ENCODE measurements around the gene NUDT16L1.

NUDT16L1 gene

DNA sequence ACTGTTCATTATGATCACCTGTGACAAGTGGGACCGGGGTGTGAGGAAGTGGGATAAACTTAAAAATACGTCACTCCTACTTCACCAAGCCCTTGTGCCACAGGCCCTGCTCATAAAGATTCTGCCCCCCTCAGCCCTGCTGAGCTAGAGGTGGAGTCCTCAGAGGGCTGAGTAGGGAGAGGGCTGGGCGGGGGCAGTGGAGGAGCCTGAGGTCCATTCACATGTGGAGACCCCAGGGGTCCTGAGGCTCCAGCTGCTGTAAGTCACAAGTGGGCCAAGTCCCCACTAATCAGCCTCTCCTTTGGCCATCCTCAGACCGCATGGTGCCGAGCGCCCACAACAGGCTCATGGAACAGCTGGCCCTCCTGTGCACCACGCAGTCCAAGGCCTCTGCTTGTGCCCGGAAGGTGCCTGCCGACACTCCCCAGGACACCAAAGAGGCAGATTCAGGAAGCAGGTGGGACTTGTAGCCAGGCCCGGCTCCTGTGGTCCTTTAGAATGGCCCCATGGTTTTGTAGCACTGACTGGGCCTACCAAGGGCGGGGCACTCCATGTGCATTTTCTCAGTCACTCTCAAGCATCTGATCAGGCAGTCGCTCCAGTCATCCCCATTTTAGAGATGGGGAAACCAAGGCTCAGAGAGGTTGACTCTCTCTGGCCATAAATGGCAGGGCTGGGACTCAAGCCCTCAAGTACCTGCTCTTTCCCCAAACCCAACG is 51.4 kb downstream of the NUDT16L1 start:
- Histone ChIP-seq H3F3A (ENCODE audit: insufficient read depth, low read length) (no peaks in the 10 kb centered on the region), H3K79me2 (ENCODE audit: insufficient read depth, low read length) (no peaks in the 10 kb centered on the region), H3K36me3 (ENCODE audit: insufficient read depth, low read length) (peaks cover 5% of the 10 kb centered on the region; the same call in 1 of the 2 replicates), H3K27ac (ENCODE audit: low read depth, low read length, poor library complexity, severe bottlenecking) (no peak overlapping the region), H3K9me3 (ENCODE audit: low read length) (no peaks in the 10 kb centered on the region), H3K4me2 (ENCODE audit: low read length) (no peak overlapping the region), H2AFZ (ENCODE audit: low read length) (no peak overlapping the region), H3K27me3 (ENCODE audit: insufficient read depth, low read length) (no peaks in the 10 kb centered on the region), H3K4me1 (ENCODE audit: insufficient read depth, low read length, severe bottlenecking) (peaks cover 19% of the 10 kb centered on the region), H4K20me1 (ENCODE audit: insufficient read depth, low read length) (no peaks in the 10 kb centered on the region), H3K9me2 (ENCODE audit: low read depth, low read length) (no peaks in the 10 kb centered on the region), H3K9ac (ENCODE audit: low read length) (no peak overlapping the region), H3K4me3 (ENCODE audit: low read depth, low read length, poor library complexity, severe bottlenecking) (no peak overlapping the region)
- TF ChIP-seq EZH2 (IDR thresholded peaks at IDR 0.05; ENCODE audit: borderline replicate concordance, low read length) = no peak

DNA sequence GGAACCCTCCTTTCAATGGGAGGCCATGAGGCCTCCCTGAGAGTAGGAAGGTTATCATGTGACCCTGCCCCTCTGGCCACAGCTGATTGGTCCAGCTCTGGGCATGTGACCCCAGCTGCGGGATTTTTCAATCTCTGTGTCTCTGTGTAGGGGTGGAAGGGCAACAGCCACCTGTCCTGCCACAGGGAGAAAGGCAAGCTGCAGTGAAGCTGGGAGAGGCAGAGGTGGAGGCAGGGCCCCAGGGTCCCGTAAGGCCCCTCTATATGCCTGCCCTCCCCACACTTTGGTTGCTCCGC is 51.9 kb downstream of the NUDT16L1 start:
- TF ChIP-seq, protein P1, sequence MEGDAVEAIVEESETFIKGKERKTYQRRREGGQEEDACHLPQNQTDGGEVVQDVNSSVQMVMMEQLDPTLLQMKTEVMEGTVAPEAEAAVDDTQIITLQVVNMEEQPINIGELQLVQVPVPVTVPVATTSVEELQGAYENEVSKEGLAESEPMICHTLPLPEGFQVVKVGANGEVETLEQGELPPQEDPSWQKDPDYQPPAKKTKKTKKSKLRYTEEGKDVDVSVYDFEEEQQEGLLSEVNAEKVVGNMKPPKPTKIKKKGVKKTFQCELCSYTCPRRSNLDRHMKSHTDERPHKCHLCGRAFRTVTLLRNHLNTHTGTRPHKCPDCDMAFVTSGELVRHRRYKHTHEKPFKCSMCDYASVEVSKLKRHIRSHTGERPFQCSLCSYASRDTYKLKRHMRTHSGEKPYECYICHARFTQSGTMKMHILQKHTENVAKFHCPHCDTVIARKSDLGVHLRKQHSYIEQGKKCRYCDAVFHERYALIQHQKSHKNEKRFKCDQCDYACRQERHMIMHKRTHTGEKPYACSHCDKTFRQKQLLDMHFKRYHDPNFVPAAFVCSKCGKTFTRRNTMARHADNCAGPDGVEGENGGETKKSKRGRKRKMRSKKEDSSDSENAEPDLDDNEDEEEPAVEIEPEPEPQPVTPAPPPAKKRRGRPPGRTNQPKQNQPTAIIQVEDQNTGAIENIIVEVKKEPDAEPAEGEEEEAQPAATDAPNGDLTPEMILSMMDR (IDR thresholded peaks at IDR 0.05; ENCODE audit: low read length) = no peak
- TF ChIP-seq EZH2 (IDR thresholded peaks at IDR 0.05; ENCODE audit: borderline replicate concordance, low read length) = no peak
- H3K36me3 ChIP-seq (ENCODE audit: insufficient read depth, low read length) = peaks cover 10% of the 10 kb centered on the region; the same call in 1 of the 2 replicates
- peaks cover 19% of the 10 kb centered on the region for H3K4me1 ChIP-seq (ENCODE audit: insufficient read depth, low read length, severe bottlenecking)
- no peaks in the 10 kb centered on the region for H4K20me1 ChIP-seq (ENCODE audit: insufficient read depth, low read length)
- no peak overlapping the region for H2AFZ ChIP-seq (ENCODE audit: low read length)
- H3K4me3 ChIP-seq (ENCODE audit: low read depth, low read length, poor library complexity, severe bottlenecking) = no peak overlapping the region
- no peak overlapping the region for H3K4me2 ChIP-seq (ENCODE audit: low read length)
- no peaks in the 10 kb centered on the region for H3K27me3 ChIP-seq (ENCODE audit: insufficient read depth, low read length)
- H3K9me3 ChIP-seq (ENCODE audit: low read length) = no peaks in the 10 kb centered on the region
- no peak overlapping the region for H3K9ac ChIP-seq (ENCODE audit: low read length)
- H3K9me2 ChIP-seq (ENCODE audit: low read depth, low read length) = no peaks in the 10 kb centered on the region
- no peaks in the 10 kb centered on the region for H3K79me2 ChIP-seq (ENCODE audit: insufficient read depth, low read length)
- H3F3A ChIP-seq (ENCODE audit: insufficient read depth, low read length) = no peaks in the 10 kb centered on the region
- no peak overlapping the region for H3K27ac ChIP-seq (ENCODE audit: low read depth, low read length, poor library complexity, severe bottlenecking)
